ENCODE results near the gene LDAH.

- TF ChIP-seq, protein P1, sequence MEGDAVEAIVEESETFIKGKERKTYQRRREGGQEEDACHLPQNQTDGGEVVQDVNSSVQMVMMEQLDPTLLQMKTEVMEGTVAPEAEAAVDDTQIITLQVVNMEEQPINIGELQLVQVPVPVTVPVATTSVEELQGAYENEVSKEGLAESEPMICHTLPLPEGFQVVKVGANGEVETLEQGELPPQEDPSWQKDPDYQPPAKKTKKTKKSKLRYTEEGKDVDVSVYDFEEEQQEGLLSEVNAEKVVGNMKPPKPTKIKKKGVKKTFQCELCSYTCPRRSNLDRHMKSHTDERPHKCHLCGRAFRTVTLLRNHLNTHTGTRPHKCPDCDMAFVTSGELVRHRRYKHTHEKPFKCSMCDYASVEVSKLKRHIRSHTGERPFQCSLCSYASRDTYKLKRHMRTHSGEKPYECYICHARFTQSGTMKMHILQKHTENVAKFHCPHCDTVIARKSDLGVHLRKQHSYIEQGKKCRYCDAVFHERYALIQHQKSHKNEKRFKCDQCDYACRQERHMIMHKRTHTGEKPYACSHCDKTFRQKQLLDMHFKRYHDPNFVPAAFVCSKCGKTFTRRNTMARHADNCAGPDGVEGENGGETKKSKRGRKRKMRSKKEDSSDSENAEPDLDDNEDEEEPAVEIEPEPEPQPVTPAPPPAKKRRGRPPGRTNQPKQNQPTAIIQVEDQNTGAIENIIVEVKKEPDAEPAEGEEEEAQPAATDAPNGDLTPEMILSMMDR (IDR thresholded peaks at IDR 0.05) = no peak
- TF ChIP-seq POLR2A (IDR thresholded peaks at IDR 0.05) = no peak
Observed at GRCh38 chr2:20665243-20666004, 157.5 kb downstream of the LDAH start.
